HEK293 (cell line): ENCODE data around the gene TMEM131L.

ENCODE experiments used
- CTCF ChIA-PET: fragments of 350-600 bp; formaldehyde crosslinking; extraction: SDS; loops from one replicate; lab custom pipeline; 2021; ENCODE audit warnings: antibody characterized with exemption; lab: Yijun Ruan, JAX
- POLR2A ChIA-PET: fragments of 300-600 bp; formaldehyde crosslinking; extraction: SDS; loops from one replicate; lab custom pipeline; 2020; ENCODE audit warnings: antibody characterized with exemption, inconsistent platforms; lab: Yijun Ruan, JAX
- H3K27ac ChIP-seq: fragments of 200-500 bp; sonication (Bioruptor generic); 2 replicates; pipeline ENCODE4 v1.5.1; 2014; ENCODE audit warnings: low read depth, low read length, control low read depth, inconsistent platforms; ENCODE audit errors: extremely low read depth
- H3K36me3 ChIP-seq, 2 experiments: fragments of 200-500 bp in 1 of 2; sonication (Bioruptor generic) in 1 of 2; 1 replicate in 1 of 2; 2 replicates in 1 of 2; pipeline ENCODE4 v1.5.1; 2014 to 2017; ENCODE audit warnings: inconsistent platforms in 2 of 2, low read length in 2 of 2; ENCODE audit not compliant: control insufficient read depth in 2 of 2, insufficient read depth in 1 of 2
- H3K4me1 ChIP-seq: fragments of 200-500 bp; sonication (Bioruptor generic); 2 replicates; pipeline ENCODE4 v1.5.1; 2014; ENCODE audit warnings: mild to moderate bottlenecking, low read length, inconsistent platforms; ENCODE audit not compliant: control insufficient read depth, insufficient read depth
- H3K4me3 ChIP-seq: 2 replicates; pipeline ENCODE4 v1.5.1; 2011; ENCODE audit warnings: low read depth, mild to moderate bottlenecking, control low read depth, low read length, moderate library complexity
- H3K9me3 ChIP-seq: fragments of 200-500 bp; sonication (Bioruptor generic); 2 replicates; pipeline ENCODE4 v1.5.1; 2014; ENCODE audit warnings: low read depth, low read length, inconsistent platforms; ENCODE audit not compliant: control insufficient read depth, insufficient read depth
- HOXC10 ChIP-seq: sonication (generic); formaldehyde crosslinking; IDR thresholded peaks from 2 replicates; pipeline ENCODE4 v1.8.1; 2023; ENCODE audit warnings: mild to moderate bottlenecking, missing genetic modification reagents
- PRDM10 ChIP-seq: fragments of 450-650 bp; formaldehyde crosslinking; IDR thresholded peaks from 2 replicates; pipeline ENCODE4 v1.5.1; 2016; ENCODE audit warnings: missing biosample characterization, missing genetic modification characterization
- ZBTB20 ChIP-seq: fragments of 450-650 bp; formaldehyde crosslinking; IDR thresholded peaks from 2 replicates; pipeline ENCODE4 v1.5.1; 2016; ENCODE audit warnings: missing biosample characterization, missing genetic modification characterization
- ZBTB26 ChIP-seq: fragments of 450-650 bp; formaldehyde crosslinking; optimal IDR thresholded peaks from 2 replicates; pipeline ENCODE3; 2016; ENCODE audit warnings: missing biosample characterization, mild to moderate bottlenecking, missing genetic modification characterization
- ZBTB44 ChIP-seq: fragments of 450-650 bp; IDR thresholded peaks from 2 replicates; pipeline ENCODE4 v1.5.1; 2018; ENCODE audit warnings: missing biosample characterization, mild to moderate bottlenecking, missing genetic modification characterization
- ZFP37 ChIP-seq: fragments of 450-650 bp; formaldehyde crosslinking; IDR thresholded peaks from 2 replicates; pipeline ENCODE4 v1.5.1; 2016; ENCODE audit warnings: missing biosample characterization, missing genetic modification characterization
- ZNF121 ChIP-seq: fragments of 450-650 bp; formaldehyde crosslinking; IDR thresholded peaks from 2 replicates; pipeline ENCODE4 v1.5.1; 2016; ENCODE audit warnings: missing biosample characterization, missing genetic modification characterization
- ZNF132 ChIP-seq: fragments of 450-650 bp; formaldehyde crosslinking; IDR thresholded peaks from 2 replicates; pipeline ENCODE4 v1.5.1; 2017; ENCODE audit warnings: missing biosample characterization, missing genetic modification characterization, borderline replicate concordance
- ZNF138 ChIP-seq: fragments of 450-650 bp; formaldehyde crosslinking; IDR thresholded peaks from 2 replicates; pipeline ENCODE4 v1.5.1; 2016; ENCODE audit warnings: missing biosample characterization, missing genetic modification characterization, borderline replicate concordance
- ZNF140 ChIP-seq: fragments of 450-650 bp; formaldehyde crosslinking; IDR thresholded peaks from 2 replicates; pipeline ENCODE4 v1.5.1; 2016; ENCODE audit warnings: missing biosample characterization, missing genetic modification characterization
- ZNF146 ChIP-seq: fragments of 450-650 bp; formaldehyde crosslinking; IDR thresholded peaks from 2 replicates; pipeline ENCODE4 v1.5.1; 2016; ENCODE audit warnings: missing biosample characterization, missing genetic modification characterization
- ZNF18 ChIP-seq: fragments of 450-650 bp; formaldehyde crosslinking; IDR thresholded peaks from 2 replicates; pipeline ENCODE4 v1.5.1; 2016; ENCODE audit warnings: missing biosample characterization, missing genetic modification characterization
- ZNF184 ChIP-seq: fragments of 450-650 bp; IDR thresholded peaks from 2 replicates; pipeline ENCODE4 v1.5.1; 2018; ENCODE audit warnings: missing biosample characterization, mild to moderate bottlenecking, missing genetic modification characterization
- ZNF2 ChIP-seq: fragments of 450-650 bp; formaldehyde crosslinking; IDR thresholded peaks from 2 replicates; pipeline ENCODE4 v1.5.1; 2016; ENCODE audit warnings: missing biosample characterization, missing genetic modification characterization
- ZNF202 ChIP-seq: fragments of 450-650 bp; formaldehyde crosslinking; IDR thresholded peaks from 2 replicates; pipeline ENCODE4 v1.5.1; 2016; ENCODE audit warnings: missing biosample characterization, missing genetic modification characterization, borderline replicate concordance
- ZNF362 ChIP-seq: fragments of 450-650 bp; formaldehyde crosslinking; IDR thresholded peaks from 2 replicates; pipeline ENCODE4 v1.5.1; 2016; ENCODE audit warnings: missing biosample characterization, missing genetic modification characterization
- ZNF510 ChIP-seq: fragments of 450-650 bp; formaldehyde crosslinking; IDR thresholded peaks from 2 replicates; pipeline ENCODE4 v1.5.1; 2018; ENCODE audit warnings: mild to moderate bottlenecking, missing genetic modification characterization, missing biosample characterization; ENCODE audit not compliant: insufficient replicate concordance
- ZNF514 ChIP-seq: fragments of 450-650 bp; formaldehyde crosslinking; IDR thresholded peaks from 2 replicates; pipeline ENCODE4 v1.5.1; 2016; ENCODE audit warnings: missing biosample characterization, missing genetic modification characterization
- ZNF521 ChIP-seq: fragments of 450-650 bp; formaldehyde crosslinking; IDR thresholded peaks from 2 replicates; pipeline ENCODE4 v1.5.1; 2017; ENCODE audit warnings: missing biosample characterization, mild to moderate bottlenecking, missing genetic modification characterization
- ZNF558 ChIP-seq: fragments of 450-650 bp; formaldehyde crosslinking; IDR thresholded peaks from 2 replicates; pipeline ENCODE4 v1.5.1; 2016; ENCODE audit warnings: missing biosample characterization, missing genetic modification characterization
- ZNF624 ChIP-seq: fragments of 450-650 bp; formaldehyde crosslinking; IDR thresholded peaks from 2 replicates; pipeline ENCODE4 v1.5.1; 2017; ENCODE audit warnings: missing biosample characterization, missing genetic modification characterization
- ZNF626 ChIP-seq: fragments of 450-650 bp; sonication (Bioruptor Pico); formaldehyde crosslinking; IDR thresholded peaks from 2 replicates; pipeline ENCODE4 v1.5.1; 2018; ENCODE audit warnings: missing biosample characterization, missing genetic modification characterization, inconsistent platforms
- ZNF654 ChIP-seq: fragments of 450-650 bp; formaldehyde crosslinking; IDR thresholded peaks from 2 replicates; pipeline ENCODE4 v1.5.1; 2016; ENCODE audit warnings: low read depth, missing biosample characterization, missing genetic modification characterization
- ZNF664 ChIP-seq: fragments of 450-650 bp; formaldehyde crosslinking; IDR thresholded peaks from 2 replicates; pipeline ENCODE4 v1.5.1; 2016; ENCODE audit warnings: missing biosample characterization, missing genetic modification characterization
- ZNF76 ChIP-seq: fragments of 450-650 bp; formaldehyde crosslinking; IDR thresholded peaks from 2 replicates; pipeline ENCODE4; 2016; ENCODE audit warnings: low read depth, missing biosample characterization, missing genetic modification characterization, borderline replicate concordance
- ZNF792 ChIP-seq: fragments of 450-650 bp; formaldehyde crosslinking; IDR thresholded peaks from 2 replicates; pipeline ENCODE4 v1.5.1; 2016; ENCODE audit warnings: missing biosample characterization, missing genetic modification characterization

Gene TMEM131L

GRCh38 chr4:153531976-153532626 is 65.9 kb downstream of the TMEM131L start (continued):
- no peak for TF ChIP-seq ZNF140 (tag by site-specific recombination)

GRCh38 chr4:153532636-153533035 is 66.5 kb downstream of the TMEM131L start:
- no peaks in the 10 kb centered on the region for H3K9me3 ChIP-seq
- no peaks in the 10 kb centered on the region for H3K36me3 ChIP-seq
- H3K27ac ChIP-seq, result no peak overlapping the region
- TF ChIP-seq ZNF138 (tag by site-specific recombination) (no peak), HOXC10 (no peak), ZNF514 (tag by site-specific recombination) (no peak), ZNF76 (tag by site-specific recombination) (no peak), ZNF510 (tag by site-specific recombination) (no peak), ZBTB20 (no peak), ZNF132 (no peak), ZNF184 (tag by site-specific recombination) (no peak), ZBTB26 (tag by site-specific recombination) (no peak), ZNF2 (no peak), ZNF792 (no peak), ZNF146 (tag by site-specific recombination) (no peak), ZNF362 (tag by site-specific recombination) (no peak), ZNF121 (tag by site-specific recombination) (no peak), ZNF664 (tag by site-specific recombination) (no peak), ZFP37 (tag by site-specific recombination) (no peak), ZNF202 (tag by site-specific recombination) (no peak), ZNF18 (no peak), ZNF654 (no peak), ZNF521 (tag by site-specific recombination) (no peak)
- no peak overlapping the region for H3K4me3 ChIP-seq
- peaks cover 3% of the 10 kb centered on the region; the same call in 1 of the 2 replicates for H3K4me1 ChIP-seq
- POLR2A ChIA-PET, result no interaction called here
- CTCF ChIA-PET, result interaction anchor here (0.7 kb wide), 1 partner anchor 41 kb away, joined by 11 read pairs; no protein-coding TSS in a partner anchor

GRCh38 chr4:153533387-153533786 is 67.2 kb downstream of the TMEM131L start:
- TF ChIP-seq ZNF132 (no peak), ZNF558 (no peak), ZNF624 (no peak), ZNF626 (no peak), PRDM10 (tag by site-specific recombination) (no peak), ZBTB44 (tag by site-specific recombination) (no peak)
- H3K4me1 ChIP-seq, result peaks cover 3% of the 10 kb centered on the region; the same call in 1 of the 2 replicates
- H3K4me3 ChIP-seq, result no peak overlapping the region
- ChIA-PET POLR2A (no interaction called here), CTCF (interaction anchor here (0.6 to 0.7 kb wide), 2 partner anchors 41 to 405 kb away, joined by 6 to 11 read pairs; no protein-coding TSS in a partner anchor)
- no peak overlapping the region for H3K27ac ChIP-seq
- no peaks in the 10 kb centered on the region for H3K9me3 ChIP-seq
- H3K36me3 ChIP-seq, result no peaks in the 10 kb centered on the region
